ENCODE data around the gene KCNMA1.
"Not testable (repeated sequence)": the region's sequence is repeated elsewhere in the genome, so short reads cannot be mapped to it uniquely, and the experiment has no call there.

Gene KCNMA1

DNA sequence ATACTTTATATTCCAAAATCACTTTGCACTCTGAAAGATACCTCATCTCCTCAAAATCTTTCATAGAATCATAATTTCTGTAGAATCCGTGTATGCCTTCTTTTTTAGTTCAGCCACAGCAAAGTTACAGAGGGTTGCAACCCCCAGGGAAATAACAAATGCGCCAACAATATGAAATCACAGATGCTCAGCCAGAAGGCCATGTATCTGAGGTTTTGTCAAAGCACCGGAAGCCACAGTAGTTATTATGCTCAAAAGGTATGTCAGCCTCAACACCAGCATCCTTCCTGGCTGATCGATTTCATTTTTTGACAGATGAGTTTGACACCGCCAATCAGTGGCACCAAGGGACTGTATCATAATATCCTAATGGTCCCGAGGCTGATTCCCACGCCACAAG is 204.1 kb downstream of the KCNMA1 start:
- no peak for DNase-seq

- DNase-seq = no peak
Measured at GRCh38 chr10:77431980-77432797, 205.4 kb downstream of the KCNMA1 start.

- no peak for DNase-seq
Measured at GRCh38 chr10:77431209-77431611, 206.4 kb downstream of the KCNMA1 start.

- DNase-seq = no peak
Measured at GRCh38 chr10:77430530-77430929, 207.1 kb downstream of the KCNMA1 start.

- DNase-seq = no peak
Measured at GRCh38 chr10:77428691-77429395, 208.8 kb downstream of the KCNMA1 start.

- DNase-seq = no peak
Measured at GRCh38 chr10:77424257-77424656, 213.4 kb downstream of the KCNMA1 start.

DNA sequence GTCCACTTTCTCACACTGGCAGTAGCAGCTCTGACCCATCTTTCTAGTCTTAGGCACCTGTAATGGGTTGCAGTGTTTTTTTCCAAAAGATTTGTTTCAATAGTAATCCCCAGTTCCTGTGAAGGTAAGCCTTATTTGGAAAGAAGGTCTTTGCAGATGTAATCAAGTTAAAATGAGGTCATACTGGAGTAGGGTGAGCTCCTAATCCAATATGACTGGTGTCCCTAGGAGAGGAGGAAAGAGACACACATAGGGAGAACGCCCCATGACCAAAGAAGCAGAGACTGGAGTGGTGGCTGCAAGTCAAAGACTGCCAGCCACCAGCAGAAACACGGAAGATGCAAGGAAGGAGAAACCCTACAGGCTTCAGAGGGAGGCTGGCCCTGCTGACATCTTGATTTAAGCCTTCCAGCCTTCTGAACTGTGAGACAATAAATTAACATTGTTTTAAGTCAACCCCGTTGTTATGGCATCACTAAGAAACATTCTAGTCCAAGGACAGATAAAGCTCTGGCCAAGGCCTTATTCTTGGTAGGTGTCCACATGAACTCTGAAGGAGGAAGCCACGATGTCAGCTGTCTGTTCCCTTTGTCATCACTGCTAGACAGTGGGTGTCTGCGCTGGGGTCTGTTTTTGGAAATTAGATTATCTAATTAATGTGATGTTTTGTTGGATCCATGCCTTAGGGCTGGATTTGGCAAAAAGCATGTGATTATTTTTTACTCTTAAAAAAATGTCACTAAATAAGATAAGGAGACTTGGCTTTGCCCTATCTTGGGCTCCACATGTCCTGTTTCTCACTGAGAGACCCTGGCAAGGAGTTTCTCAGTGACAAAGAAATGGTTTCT is 214.9 kb downstream of the KCNMA1 start:
- DNase-seq = no peak

GRCh38 chr10:77421591-77421990 is 216.0 kb downstream of the KCNMA1 start:
- no peak for DNase-seq

GRCh38 chr10:77420947-77421523 is 216.6 kb downstream of the KCNMA1 start:
- DNase-seq = no peak

- DNase-seq = no peak
Measured at GRCh38 chr10:77419979-77420378, 217.6 kb downstream of the KCNMA1 start.

DNA sequence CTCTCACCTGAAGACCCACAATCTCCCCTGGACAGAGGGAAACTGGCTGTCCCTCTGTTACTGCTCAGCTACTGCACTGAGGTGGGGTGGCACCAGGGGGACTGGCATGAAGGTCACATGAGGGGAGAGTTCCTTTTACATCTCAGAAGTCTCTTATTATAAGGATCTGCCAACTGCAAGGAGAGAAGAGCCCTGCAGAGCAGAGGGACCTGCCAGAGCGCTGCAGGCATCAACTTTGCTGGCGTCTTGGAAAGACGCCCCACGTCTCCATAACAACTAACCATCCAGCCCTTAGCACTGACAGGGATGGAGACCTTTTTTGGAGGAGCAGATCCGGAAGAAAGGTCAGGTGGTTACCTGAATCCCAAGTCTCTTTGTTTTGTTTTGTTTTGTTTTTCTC is 218.6 kb downstream of the KCNMA1 start:
- DNase-seq = no peak

GRCh38 chr10:77417806-77418640 is 219.6 kb downstream of the KCNMA1 start:
- DNase-seq = no peak

GRCh38 chr10:77417359-77417758 is 220.2 kb downstream of the KCNMA1 start:
- no peak for DNase-seq

GRCh38 chr10:77416311-77417135 is 221.1 kb downstream of the KCNMA1 start:
- DNase-seq = no peak

- no peak for DNase-seq
Measured at GRCh38 chr10:77415313-77415960, 222.2 kb downstream of the KCNMA1 start.

DNA sequence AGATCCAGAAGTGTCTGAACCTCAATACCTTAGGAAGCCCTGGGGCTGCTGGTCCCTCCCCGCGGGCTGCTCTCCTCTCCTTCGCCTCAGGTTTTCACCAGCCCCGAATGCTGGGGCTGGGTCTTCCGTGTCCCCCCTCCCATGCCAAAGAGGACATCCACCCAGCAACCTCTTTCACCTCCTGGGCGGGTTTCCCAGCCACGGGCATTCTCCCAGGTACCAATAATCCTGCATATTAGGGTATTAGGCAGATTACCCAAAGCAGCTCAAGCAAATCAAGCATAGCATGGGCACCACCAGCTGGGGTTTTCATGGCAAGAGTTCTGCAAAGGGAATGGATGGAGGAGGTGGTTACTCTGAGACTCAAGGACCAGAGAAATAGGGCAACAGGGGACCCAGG is 224.4 kb downstream of the KCNMA1 start:
- DNase-seq = no peak

- DNase-seq = not testable (repeated sequence)
Measured at GRCh38 chr10:77412573-77413133, 225.0 kb downstream of the KCNMA1 start.

- DNase-seq = no peak
Measured at GRCh38 chr10:77411805-77412204, 225.8 kb downstream of the KCNMA1 start.

- DNase-seq = no peak
Measured at GRCh38 chr10:77410523-77410922, 227.1 kb downstream of the KCNMA1 start.
